Fibroblast of lung (primary cell): ENCODE measurements around the gene RUFY3. TPM values are rescaled to one million over a fixed set of nuclear protein-coding genes. Genes with fewer than 3 reads are reported as not detected.

Source experiments
- DNase-seq, 2 donors: peaks; one replicate each; pipeline versions ENCODE4 v3.0.0 to v3.0.0-alpha.2; 2010; ENCODE audit warnings: low read depth in 2 of 2
- H2AFZ ChIP-seq: 2 replicates; pipeline ENCODE4 v1.5.1; 2012; ENCODE audit warnings: low read length, control low read depth, inconsistent platforms
- H3K27ac ChIP-seq: 2 replicates; pipeline ENCODE4 v1.5.1; 2011; ENCODE audit warnings: low read length, control low read depth; ENCODE audit not compliant: insufficient read depth
- H3K27me3 ChIP-seq: 2 replicates; pipeline ENCODE4 v1.5.1; 2011; ENCODE audit warnings: mild to moderate bottlenecking, low read length; ENCODE audit not compliant: control insufficient read depth, insufficient read depth
- H3K36me3 ChIP-seq: 2 replicates; pipeline ENCODE4 v1.5.1; 2011; ENCODE audit warnings: low read length; ENCODE audit not compliant: control insufficient read depth, insufficient read depth
- H3K4me1 ChIP-seq: 2 replicates; pipeline ENCODE4 v1.5.1; 2011; ENCODE audit warnings: low read length; ENCODE audit not compliant: control insufficient read depth, insufficient read depth; ENCODE audit errors: extremely low read depth
- H3K4me2 ChIP-seq: 2 replicates; pipeline ENCODE4 v1.5.1; 2011; ENCODE audit warnings: low read length, control low read depth; ENCODE audit not compliant: insufficient read depth; ENCODE audit errors: extremely low read depth
- H3K4me3 ChIP-seq, 4 experiments: fragments of 200-600 bp in 1 of 4; sonication (generic) in 1 of 4; replicated peaks in 1 of 4; 2 replicates each; pipeline ENCODE4 v1.5.1; 2011 to 2016; ENCODE audit warnings: low read length in 4 of 4, low read depth in 3 of 4, mild to moderate bottlenecking in 3 of 4, control low read depth in 2 of 4, inconsistent platforms in 1 of 4, mixed read lengths in 1 of 4; ENCODE audit not compliant: insufficient read depth in 1 of 4; ENCODE audit errors: control extremely low read depth in 1 of 4
- H3K79me2 ChIP-seq: 2 replicates; pipeline ENCODE4 v1.5.1; 2012; ENCODE audit warnings: mild to moderate bottlenecking, low read length, inconsistent platforms; ENCODE audit not compliant: control insufficient read depth, insufficient read depth
- H3K9ac ChIP-seq: 2 replicates; pipeline ENCODE4 v1.5.1; 2011; ENCODE audit warnings: mild to moderate bottlenecking, low read length, control low read depth; ENCODE audit not compliant: insufficient read depth
- H3K9me3 ChIP-seq: 2 replicates; pipeline ENCODE4 v1.5.1; 2012; ENCODE audit warnings: low read depth, low read length; ENCODE audit not compliant: control insufficient read depth, insufficient read depth
- H4K20me1 ChIP-seq: 2 replicates; pipeline ENCODE4 v1.5.1; 2011; ENCODE audit warnings: low read length; ENCODE audit not compliant: control insufficient read depth, insufficient read depth; ENCODE audit errors: extremely low read depth
- CTCF ChIP-seq, 2 donors: IDR thresholded peaks in 1 of 2; conservative IDR thresholded peaks in 1 of 2; 1 replicate in 1 of 2; 2 replicates in 1 of 2; pipeline ENCODE4 v1.5.1; 2011 to 2012; ENCODE audit warnings: low read length in 2 of 2, control low read depth in 1 of 2, inconsistent platforms in 1 of 2, low read depth in 1 of 2, mild to moderate bottlenecking in 1 of 2
- EZH2 ChIP-seq: IDR thresholded peaks from 2 replicates; pipeline ENCODE4 v1.5.1; 2012; ENCODE audit warnings: low read length, control low read depth, mild to moderate bottlenecking; ENCODE audit errors: missing control alignments
- polyA plus RNA-seq, 2 donors: library from polyadenylated mRNA; depleted of rRNA in 1 of 2; stranded (reverse) in 1 of 2; unstranded in 1 of 2; fragments of >200 nt; gene quantifications; 2 replicates each; pipeline ENCODE4 v1.2.1, GENCODE V29; 2011 to 2012; ENCODE audit warnings: missing spikeins in 1 of 2
- total RNA-seq: library from RNA; depleted of rRNA; stranded (reverse); fragments of >200 nt; gene quantifications from 2 replicates; pipeline ENCODE4 v1.2.1, GENCODE V29; 2014

Gene RUFY3
- total and polyA plus RNA-seq, 2 donors (not counting 1 experiment from before 2014, with no cell fraction given) = 36.3 to 97.8 TPM

GRCh38 chr4:70841951-70842350, 120.2 kb downstream of the RUFY3 start:
- Histone ChIP-seq H3K27ac (no peak overlapping the region), H4K20me1 (no peaks in the 10 kb centered on the region), H3K79me2 (peaks cover 24% of the 10 kb centered on the region), H3K9ac (no peak overlapping the region), H3K36me3 (no peaks in the 10 kb centered on the region), H3K4me1 (no peaks in the 10 kb centered on the region), H2AFZ (no peak overlapping the region), H3K4me2 (no peak overlapping the region), H3K4me3 (no peak overlapping the region), H3K9me3 (no peaks in the 10 kb centered on the region), H3K27me3 (no peaks in the 10 kb centered on the region)
- DNase-seq = no peak
- no peak for TF ChIP-seq CTCF (conservative IDR thresholded peaks at IDR 0.05 in 1 of 2, IDR thresholded peaks at IDR 0.05 in 1 of 2; ENCODE audit: low read depth in 1 of 2, low read length in 2 of 2)
- no peak for TF ChIP-seq EZH2

DNA sequence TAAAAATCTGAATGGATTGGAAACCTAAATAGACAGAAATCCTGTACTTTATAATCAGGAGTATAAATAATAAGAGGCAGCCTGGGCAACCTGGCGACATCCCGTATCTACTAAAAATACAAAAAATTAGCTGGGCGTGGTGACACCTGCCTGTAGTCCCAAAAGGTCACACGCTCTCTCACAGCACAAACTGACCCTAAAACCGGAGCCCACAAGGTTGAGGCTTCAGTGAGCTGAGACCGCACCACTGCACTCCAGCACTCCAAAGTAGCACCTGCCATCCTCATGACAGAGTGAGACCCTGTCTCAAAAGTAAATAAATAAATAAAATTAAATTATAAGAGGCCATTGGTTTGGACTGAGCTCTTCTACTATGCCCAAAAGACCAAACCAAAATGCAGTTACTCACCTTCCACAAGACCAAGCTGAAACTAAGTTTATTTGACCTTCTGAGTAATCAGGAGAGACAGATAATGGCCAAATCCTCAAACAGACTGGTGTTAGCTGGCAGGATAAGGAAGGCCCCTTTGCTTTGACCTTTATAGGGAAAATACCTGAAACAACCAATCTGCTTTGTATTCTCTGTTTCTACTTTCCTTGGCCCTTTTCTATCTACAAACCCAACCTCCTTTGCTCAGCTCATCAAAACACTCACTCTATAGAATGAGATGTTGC, 121.1 kb downstream of the RUFY3 start:
- no peak overlapping the region for H3K9ac ChIP-seq
- no peak overlapping the region for H3K27ac ChIP-seq
- H3K4me3 ChIP-seq = no peak overlapping the region
- no peaks in the 10 kb centered on the region for H4K20me1 ChIP-seq
- peaks cover 15% of the 10 kb centered on the region for H3K79me2 ChIP-seq
- H3K4me1 ChIP-seq = no peaks in the 10 kb centered on the region
- no peaks in the 10 kb centered on the region for H3K9me3 ChIP-seq
- TF ChIP-seq CTCF (conservative IDR thresholded peaks at IDR 0.05 in 1 of 2, IDR thresholded peaks at IDR 0.05 in 1 of 2; ENCODE audit: low read depth in 1 of 2, low read length in 2 of 2) (no peak), EZH2 (no peak)
- no peak overlapping the region for H3K4me2 ChIP-seq
- DNase-seq = no peak
- H2AFZ ChIP-seq = no peak overlapping the region
- H3K36me3 ChIP-seq = no peaks in the 10 kb centered on the region
- no peaks in the 10 kb centered on the region for H3K27me3 ChIP-seq

GRCh38 chr4:70844180-70844579, 122.4 kb downstream of the RUFY3 start:
- Histone ChIP-seq H3K27me3 (no peaks in the 10 kb centered on the region), H3K79me2 (peaks cover 3% of the 10 kb centered on the region), H3K9me3 (no peaks in the 10 kb centered on the region), H2AFZ (no peak overlapping the region), H4K20me1 (no peaks in the 10 kb centered on the region), H3K27ac (no peak overlapping the region), H3K4me3 (no peak overlapping the region), H3K4me2 (no peak overlapping the region), H3K36me3 (no peaks in the 10 kb centered on the region), H3K4me1 (no peaks in the 10 kb centered on the region), H3K9ac (no peak overlapping the region)
- TF ChIP-seq EZH2 = no peak
- TF ChIP-seq CTCF (conservative IDR thresholded peaks at IDR 0.05 in 1 of 2, IDR thresholded peaks at IDR 0.05 in 1 of 2; ENCODE audit: low read depth in 1 of 2, low read length in 2 of 2) = no peak
- DNase-seq = no peak
